Activated CD4-positive, alpha-beta memory T cell treated with anti-CD3 and anti-CD28 coated beads, Interleukin-2, amount 10 ng/mL, durations not matched to agents 7 days and 5 days (primary cell): ENCODE data around the gene HSFX3. TPM values are rescaled to one million over a fixed set of nuclear protein-coding genes. Genes with fewer than 3 reads are reported as not detected.
"Not testable (repeated sequence)": the region's sequence is repeated elsewhere in the genome, so short reads cannot be mapped to it uniquely, and the experiment has no call there.

ENCODE experiments used
- CTCF ChIA-PET: fragments of 350-600 bp; sonication (Branson Sonifier 250); formaldehyde crosslinking; loops from one replicate; lab custom pipeline; 2021; ENCODE audit warnings: antibody characterized with exemption, inconsistent platforms; lab: Charles Lee
- POLR2A ChIA-PET: fragments of 350-600 bp; sonication (Branson Sonifier 250); formaldehyde crosslinking; loops from one replicate; lab custom pipeline; 2021; ENCODE audit warnings: antibody characterized with exemption; lab: Charles Lee
- DNase-seq: peaks from one replicate; pipeline ENCODE4 v3.0.0-alpha.2; 2020
- H3K27ac Mint-ChIP-seq: one replicate; pipeline ENCODE4 v1.8.0; 2021; ENCODE audit warnings: mild to moderate bottlenecking, mixed read lengths
- H3K27me3 Mint-ChIP-seq: one replicate; pipeline ENCODE4 v1.8.0; 2021; ENCODE audit warnings: mixed read lengths
- H3K36me3 Mint-ChIP-seq: one replicate; pipeline ENCODE4 v1.8.0; 2021; ENCODE audit warnings: low read depth, mixed read lengths
- H3K4me1 Mint-ChIP-seq: one replicate; pipeline ENCODE4 v1.8.0; 2021; ENCODE audit warnings: mixed read lengths
- H3K4me3 Mint-ChIP-seq: one replicate; pipeline ENCODE4 v1.8.0; 2021; ENCODE audit warnings: mild to moderate bottlenecking, mixed read lengths
- H3K9me3 Mint-ChIP-seq: one replicate; pipeline ENCODE4 v1.8.0; 2021; ENCODE audit warnings: mixed read lengths
- total RNA-seq, 2 experiments: library from RNA; stranded (reverse); gene quantifications; one replicate each; pipeline ENCODE4 v1.2.3, GENCODE V29; 2021

Gene HSFX3
- total RNA-seq, 2 experiments from 2014 or later = not detected

DNA sequence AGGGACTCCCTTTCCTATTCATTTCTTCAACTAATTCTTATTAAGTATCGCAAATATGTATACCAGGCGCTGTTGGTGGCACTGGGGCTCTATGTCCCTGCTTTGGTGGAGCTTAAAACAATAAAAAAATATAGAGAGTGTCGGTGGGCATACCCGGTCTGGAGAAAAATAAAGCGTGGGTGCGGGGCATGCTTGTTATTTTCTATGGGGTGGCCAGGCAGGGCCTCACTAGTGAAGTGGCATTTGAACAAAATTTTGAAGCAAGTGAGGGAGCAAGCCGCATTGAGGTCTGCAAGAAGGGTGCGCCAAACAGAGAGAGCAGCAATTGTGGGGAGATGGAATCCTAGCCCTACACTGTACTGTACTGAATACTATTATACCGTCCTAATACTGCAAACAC, 44.1 kb downstream of the HSFX3 start:
- Mint-ChIP-seq H3K27ac (peak overlapping the region; percentile 99), H3K36me3 (peaks cover 21% of the 10 kb centered on the region), H3K4me3 (peak overlapping the region; percentile 98), H3K9me3 (no peaks in the 10 kb centered on the region), H3K4me1 (peaks cover 36% of the 10 kb centered on the region), H3K27me3 (peaks cover 2% of the 10 kb centered on the region)
- ChIA-PET CTCF (interaction anchor here (1.4 to 3.3 kb wide), 2 partner anchors 16 to 35 kb away, joined by 6 to 20 read pairs; partner anchors contain the start of gene EOLA1), POLR2A (interaction anchor here (0.5 to 3.4 kb wide), 4 partner anchors 16 to 432 kb away, joined by 3 to 43 read pairs (median 8); partner anchors contain the start of genes EOLA1 and EOLA2)
- DNase-seq = no peak

GRCh38 chrX:149504915-149505651, 44.6 kb downstream of the HSFX3 start, which contains the start of gene IDS:
IDS (minus strand) TSS chrX:149505306; CDS start chrX:149505137, 169 bp downstream.
- Mint-ChIP-seq H3K27me3 (no peaks in the 10 kb centered on the region), H3K27ac (peak within 1 kb of the TSS; percentile 99), H3K9me3 (no peaks in the 10 kb centered on the region), H3K36me3 (peaks cover 27% of the 10 kb centered on the region), H3K4me1 (peaks cover 40% of the 10 kb centered on the region), H3K4me3 (peak within 1 kb of the TSS; percentile 98)
- POLR2A ChIA-PET = interaction anchor here (0.5 to 3.4 kb wide), 5 partner anchors 16 to 433 kb away, joined by 3 to 43 read pairs (median 4); partner anchors contain the start of genes EOLA1 and EOLA2
- CTCF ChIA-PET = interaction anchor here (1.4 to 3.3 kb wide), 2 partner anchors 17 to 35 kb away, joined by 6 to 20 read pairs; partner anchors contain the start of gene EOLA1
- peak; percentile 90 for DNase-seq

- Mint-ChIP-seq H3K36me3 (peaks cover 31% of the 10 kb centered on the region), H3K9me3 (no peaks in the 10 kb centered on the region), H3K4me3 (peak overlapping the region; percentile 98), H3K27ac (peak overlapping the region; percentile 99), H3K27me3 (no peaks in the 10 kb centered on the region), H3K4me1 (peaks cover 45% of the 10 kb centered on the region)
- POLR2A ChIA-PET = interaction anchor here (0.9 to 3.4 kb wide), 5 partner anchors 11 to 120 kb away, joined by 3 to 43 read pairs (median 4); partner anchors contain the start of gene EOLA1
- CTCF ChIA-PET = interaction anchor here (1.0 to 3.3 kb wide), 5 partner anchors 9 to 36 kb away, joined by 3 to 20 read pairs (median 5); partner anchors contain the start of gene EOLA1
- DNase-seq = peak; percentile 80
Observed at GRCh38 chrX:149504226-149504914, 45.4 kb downstream of the HSFX3 start.

DNA sequence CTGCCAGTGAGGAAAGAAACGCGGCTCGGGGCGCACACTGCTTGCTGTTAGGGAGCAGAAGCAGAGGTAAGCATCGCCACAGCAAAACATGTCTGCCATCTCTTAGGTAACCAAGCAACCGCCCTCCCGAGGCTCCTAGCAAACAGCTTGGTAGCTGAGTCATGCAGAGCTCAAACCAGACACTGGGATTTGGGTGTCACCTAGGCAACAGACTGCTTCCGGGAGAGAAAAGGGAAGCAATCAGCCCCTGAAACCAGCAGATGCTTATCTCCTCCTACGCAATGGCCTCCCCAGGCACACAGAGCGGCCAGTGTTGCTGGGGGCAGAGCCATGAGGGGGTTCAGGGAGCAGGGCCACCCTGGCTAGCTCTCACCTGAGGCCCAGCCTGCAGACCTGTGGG, 46.3 kb downstream of the HSFX3 start:
- DNase-seq = peak; percentile 78
- Mint-ChIP-seq H3K4me3 (peak overlapping the region; percentile 98), H3K36me3 (peaks cover 32% of the 10 kb centered on the region), H3K4me1 (peaks cover 45% of the 10 kb centered on the region), H3K27ac (peak overlapping the region; percentile 99)
- H3K27me3 Mint-ChIP-seq, H3K9me3 Mint-ChIP-seq: not testable (repeated sequence)
- ChIA-PET CTCF (interaction anchor here (1.0 to 3.3 kb wide), 4 partner anchors 10 to 37 kb away, joined by 3 to 20 read pairs (median 4); partner anchors contain the start of gene EOLA1), POLR2A (interaction anchor here (1.8 to 3.4 kb wide), 2 partner anchors 10 to 37 kb away, joined by 4 to 43 read pairs; partner anchors contain the start of gene EOLA1)

- not testable (repeated sequence) for H3K4me3 Mint-ChIP-seq, H3K9me3 Mint-ChIP-seq, DNase-seq, H3K27me3 Mint-ChIP-seq
- CTCF ChIA-PET = interaction anchor here (1.3 to 3.3 kb wide), 3 partner anchors 9 to 37 kb away, joined by 3 to 20 read pairs (median 5); partner anchors contain the start of gene EOLA1
- peak overlapping the region; percentile 61 for H3K27ac Mint-ChIP-seq
- peaks cover 34% of the 10 kb centered on the region for H3K36me3 Mint-ChIP-seq
- POLR2A ChIA-PET = interaction anchor here (1.8 kb wide), 1 partner anchor 9 kb away, joined by 4 read pairs; no protein-coding TSS in a partner anchor
- peaks cover 45% of the 10 kb centered on the region for H3K4me1 Mint-ChIP-seq
Observed at GRCh38 chrX:149502923-149503322, 46.8 kb downstream of the HSFX3 start.

DNA sequence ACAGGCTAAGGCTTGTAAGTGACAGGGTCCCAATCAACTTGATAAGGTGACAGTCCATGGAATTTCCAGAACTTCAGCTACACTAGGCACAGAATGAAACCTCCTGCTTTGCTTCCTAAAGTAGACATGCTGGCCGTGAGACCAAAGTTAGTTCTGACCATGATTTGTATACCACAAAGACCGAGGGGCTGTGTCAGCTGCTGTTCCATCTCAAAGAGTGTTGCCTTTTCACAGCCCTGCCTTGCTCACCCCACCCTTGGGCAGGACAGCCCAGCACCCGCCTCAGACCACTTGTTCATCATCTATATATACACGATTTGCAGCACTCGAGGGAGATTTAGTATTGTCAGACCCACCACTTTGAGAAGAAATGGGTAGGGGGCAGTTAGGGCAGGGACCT, 50.0 kb downstream of the HSFX3 start:
- POLR2A ChIA-PET = interaction anchor here (0.6 to 1.2 kb wide), 2 partner anchors 25 to 42 kb away, joined by 3 read pairs; no protein-coding TSS in a partner anchor
- no peaks in the 10 kb centered on the region for H3K9me3 Mint-ChIP-seq
- H3K27ac Mint-ChIP-seq = no peak overlapping the region
- H3K36me3 Mint-ChIP-seq = peaks cover 57% of the 10 kb centered on the region
- CTCF ChIA-PET = interaction anchor here (0.7 to 1.2 kb wide), 2 partner anchors 9 to 10 kb away, joined by 3 read pairs; no protein-coding TSS in a partner anchor
- H3K27me3 Mint-ChIP-seq = no peaks in the 10 kb centered on the region
- no peak for DNase-seq
- H3K4me3 Mint-ChIP-seq = no peak overlapping the region
- peaks cover 40% of the 10 kb centered on the region for H3K4me1 Mint-ChIP-seq

- no peak overlapping the region for H3K4me3 Mint-ChIP-seq
- no peaks in the 10 kb centered on the region for H3K27me3 Mint-ChIP-seq
- H3K27ac Mint-ChIP-seq = no peak overlapping the region
- no peak for DNase-seq
- H3K4me1 Mint-ChIP-seq = peaks cover 38% of the 10 kb centered on the region
- peaks cover 52% of the 10 kb centered on the region for H3K36me3 Mint-ChIP-seq
- POLR2A ChIA-PET = interaction anchor here (0.6 kb wide), 1 partner anchor 26 kb away, joined by 3 read pairs; no protein-coding TSS in a partner anchor
- CTCF ChIA-PET = interaction anchor here (1.0 kb wide), 1 partner anchor 12 kb away, joined by 3 read pairs; no protein-coding TSS in a partner anchor
- no peaks in the 10 kb centered on the region for H3K9me3 Mint-ChIP-seq
Observed at GRCh38 chrX:149498767-149499166, 51.0 kb downstream of the HSFX3 start.

Other genes starting within 250 kb of the HSFX3 start
- gene IDS, start 44.6 kb downstream of the HSFX3 start, total RNA-seq = 100 to 1,000 TPM; 114 to 116 TPM
- 10 to 100 TPM; 31.8 to 36.4 TPM for gene EOLA1, start 8.9 kb downstream of the HSFX3 start, total RNA-seq
- not detected for gene MAGEA9B, start 37.5 kb upstream of the HSFX3 start, total RNA-seq
- gene HSFX2, start 45.4 kb upstream of the HSFX3 start, total RNA-seq = not detected
- gene TMEM185A, start 81.9 kb upstream of the HSFX3 start, total RNA-seq = 10 to 100 TPM; 19.0 to 20.4 TPM
- not detected for gene MAGEA11, start 162.1 kb upstream of the HSFX3 start, total RNA-seq
- 1 to 10 TPM in 1 of 2 experiments, under 1 TPM in 1; 0.50 to 1.1 TPM for gene HSFX1, start 224.1 kb upstream of the HSFX3 start, total RNA-seq
- gene MAGEA9, start 232.0 kb upstream of the HSFX3 start, total RNA-seq = not detected